ENCODE measurements around the gene CFAP54. TPM values are rescaled to one million over a fixed set of nuclear protein-coding genes. Genes with fewer than 3 reads are reported as not detected.

Gene CFAP54
- total RNA-seq, 1 donor from 2014 or later, result 0.73 TPM

- TF ChIP-seq, protein P1, sequence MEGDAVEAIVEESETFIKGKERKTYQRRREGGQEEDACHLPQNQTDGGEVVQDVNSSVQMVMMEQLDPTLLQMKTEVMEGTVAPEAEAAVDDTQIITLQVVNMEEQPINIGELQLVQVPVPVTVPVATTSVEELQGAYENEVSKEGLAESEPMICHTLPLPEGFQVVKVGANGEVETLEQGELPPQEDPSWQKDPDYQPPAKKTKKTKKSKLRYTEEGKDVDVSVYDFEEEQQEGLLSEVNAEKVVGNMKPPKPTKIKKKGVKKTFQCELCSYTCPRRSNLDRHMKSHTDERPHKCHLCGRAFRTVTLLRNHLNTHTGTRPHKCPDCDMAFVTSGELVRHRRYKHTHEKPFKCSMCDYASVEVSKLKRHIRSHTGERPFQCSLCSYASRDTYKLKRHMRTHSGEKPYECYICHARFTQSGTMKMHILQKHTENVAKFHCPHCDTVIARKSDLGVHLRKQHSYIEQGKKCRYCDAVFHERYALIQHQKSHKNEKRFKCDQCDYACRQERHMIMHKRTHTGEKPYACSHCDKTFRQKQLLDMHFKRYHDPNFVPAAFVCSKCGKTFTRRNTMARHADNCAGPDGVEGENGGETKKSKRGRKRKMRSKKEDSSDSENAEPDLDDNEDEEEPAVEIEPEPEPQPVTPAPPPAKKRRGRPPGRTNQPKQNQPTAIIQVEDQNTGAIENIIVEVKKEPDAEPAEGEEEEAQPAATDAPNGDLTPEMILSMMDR (IDR thresholded peaks at IDR 0.05), result no peak
- Mint-ChIP-seq H3K4me3 (ENCODE audit: unreplicated experiment) (no peak overlapping the region), H3K27me3 (ENCODE audit: unreplicated experiment) (peaks cover 16% of the 10 kb centered on the region), H3K27ac (ENCODE audit: unreplicated experiment) (no peak overlapping the region), H3K4me1 (ENCODE audit: unreplicated experiment) (no peaks in the 10 kb centered on the region), H3K9me3 (ENCODE audit: unreplicated experiment) (no peaks in the 10 kb centered on the region), H3K36me3 (ENCODE audit: unreplicated experiment) (no peaks in the 10 kb centered on the region)
- no peak for DNase-seq (ENCODE audit: extremely low spot score, unreplicated experiment)
Observed at GRCh38 chr12:96549341-96549740, 60.0 kb downstream of the CFAP54 start.

DNA sequence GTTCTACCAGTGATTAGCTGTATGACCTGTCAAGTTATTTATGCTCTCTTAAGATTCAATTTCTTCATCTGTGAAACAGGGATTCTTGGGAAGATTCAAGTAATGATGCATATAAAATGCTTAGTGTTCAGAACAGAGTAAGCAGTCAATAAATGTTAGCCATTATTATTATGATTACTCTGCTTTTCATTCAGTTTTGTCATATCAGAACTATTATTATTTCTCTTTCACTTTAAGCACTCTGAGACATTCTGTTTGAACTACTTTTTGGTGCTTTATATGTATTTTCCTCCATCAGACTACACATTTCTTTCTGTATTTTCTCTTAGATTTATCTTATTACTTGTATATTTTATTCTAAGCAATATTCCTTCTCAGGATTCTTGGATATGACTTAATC is 81.2 kb downstream of the CFAP54 start:
- no peak for DNase-seq (ENCODE audit: extremely low spot score, unreplicated experiment)
- Mint-ChIP-seq H3K36me3 (ENCODE audit: unreplicated experiment) (no peaks in the 10 kb centered on the region), H3K27ac (ENCODE audit: unreplicated experiment) (no peak overlapping the region), H3K9me3 (ENCODE audit: unreplicated experiment) (no peaks in the 10 kb centered on the region), H3K27me3 (ENCODE audit: unreplicated experiment) (peaks cover 65% of the 10 kb centered on the region), H3K4me3 (ENCODE audit: unreplicated experiment) (no peak overlapping the region), H3K4me1 (ENCODE audit: unreplicated experiment) (peaks cover 2% of the 10 kb centered on the region)
- TF ChIP-seq, protein P1 (IDR thresholded peaks at IDR 0.05), result no peak

GRCh38 chr12:96571101-96571862 is 81.9 kb downstream of the CFAP54 start:
- Mint-ChIP-seq H3K4me1 (ENCODE audit: unreplicated experiment) (peaks cover 2% of the 10 kb centered on the region), H3K36me3 (ENCODE audit: unreplicated experiment) (no peaks in the 10 kb centered on the region), H3K27ac (ENCODE audit: unreplicated experiment) (no peak overlapping the region), H3K9me3 (ENCODE audit: unreplicated experiment) (no peaks in the 10 kb centered on the region), H3K4me3 (ENCODE audit: unreplicated experiment) (no peak overlapping the region), H3K27me3 (ENCODE audit: unreplicated experiment) (peaks cover 62% of the 10 kb centered on the region)
- DNase-seq (ENCODE audit: extremely low spot score, unreplicated experiment), result no peak
- TF ChIP-seq, protein P1 (IDR thresholded peaks at IDR 0.05), result no peak

DNA sequence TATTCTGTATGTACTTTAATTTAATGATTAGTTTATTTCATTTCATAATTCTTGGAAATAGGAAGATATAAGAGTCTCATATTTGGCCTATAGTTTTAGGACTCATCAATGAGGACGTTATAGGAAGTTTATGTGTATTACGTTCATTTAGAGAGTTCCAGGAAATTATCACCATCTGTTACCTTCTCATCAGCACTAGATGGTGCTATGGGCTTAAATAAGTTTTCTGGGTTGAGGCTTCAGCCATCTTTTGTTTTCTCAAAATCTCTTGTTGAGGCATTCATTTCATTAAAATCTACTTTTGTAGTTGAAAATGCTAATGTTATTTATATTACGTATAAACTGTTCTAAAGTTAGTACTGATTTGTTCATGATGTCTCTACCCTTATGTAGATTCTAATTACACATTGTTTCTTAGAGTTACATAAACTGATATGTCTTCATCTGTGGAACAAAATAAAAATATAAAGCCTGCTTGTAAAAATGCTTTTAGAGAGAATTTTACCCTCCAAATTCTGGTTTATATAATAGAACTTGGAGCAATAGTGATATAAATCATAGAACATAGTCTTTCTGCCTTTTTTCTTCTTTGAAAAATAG is 89.2 kb downstream of the CFAP54 start:
- Mint-ChIP-seq H3K9me3 (ENCODE audit: unreplicated experiment) (no peaks in the 10 kb centered on the region), H3K27me3 (ENCODE audit: unreplicated experiment) (peaks cover 27% of the 10 kb centered on the region), H3K4me1 (ENCODE audit: unreplicated experiment) (no peaks in the 10 kb centered on the region), H3K36me3 (ENCODE audit: unreplicated experiment) (no peaks in the 10 kb centered on the region), H3K27ac (ENCODE audit: unreplicated experiment) (no peak overlapping the region), H3K4me3 (ENCODE audit: unreplicated experiment) (no peak overlapping the region)
- TF ChIP-seq, protein P1 (IDR thresholded peaks at IDR 0.05), result peak; percentile 74
- no peak for DNase-seq (ENCODE audit: extremely low spot score, unreplicated experiment)

GRCh38 chr12:96585977-96586376 is 96.6 kb downstream of the CFAP54 start:
- H3K27ac Mint-ChIP-seq (ENCODE audit: unreplicated experiment), result no peak overlapping the region
- H3K4me1 Mint-ChIP-seq (ENCODE audit: unreplicated experiment), result no peaks in the 10 kb centered on the region
- H3K4me3 Mint-ChIP-seq (ENCODE audit: unreplicated experiment), result no peak overlapping the region
- TF ChIP-seq, protein P1 (IDR thresholded peaks at IDR 0.05), result no peak
- H3K27me3 Mint-ChIP-seq (ENCODE audit: unreplicated experiment), result peaks cover 11% of the 10 kb centered on the region
- no peaks in the 10 kb centered on the region for H3K9me3 Mint-ChIP-seq (ENCODE audit: unreplicated experiment)
- DNase-seq (ENCODE audit: extremely low spot score, unreplicated experiment), result no peak
- H3K36me3 Mint-ChIP-seq (ENCODE audit: unreplicated experiment), result no peaks in the 10 kb centered on the region
